ENCODE results near the gene PRG3. TPM values are rescaled to one million over a fixed set of nuclear protein-coding genes. Genes with fewer than 3 reads are reported as not detected.

PRG3 gene
- total RNA-seq, 1 donor from 2014 or later: 2.6 TPM

- Histone ChIP-seq H3K4me1 (ENCODE audit: control insufficient read depth in 3 of 3, insufficient read depth in 3 of 3, low read length in 3 of 3) (peaks cover 12 to 23% (median 22%) of the 10 kb centered on the region in 3 donors), H3K27me3 (ENCODE audit: control insufficient read depth in 3 of 3, insufficient read depth in 3 of 3, low read length in 3 of 3) (peaks cover 0 to 8% (median 3%) of the 10 kb centered on the region in 3 donors), H3K9me3 (ENCODE audit: control insufficient read depth in 3 of 3, low read length in 3 of 3) (no peaks in the 10 kb centered on the region), H3K36me3 (ENCODE audit: control insufficient read depth in 3 of 3, insufficient read depth in 3 of 3, low read length in 3 of 3) (peaks cover 0 to 4% (median 3%) of the 10 kb centered on the region in 3 donors), H3K9ac (ENCODE audit: low read depth in 1 of 3, low read length in 3 of 3) (no peak overlapping the region), H3K27ac (ENCODE audit: low read depth, low read length) (no peak overlapping the region), H3K4me3 (ENCODE audit: low read length in 3 of 3) (no peak overlapping the region)
These were observed 21.4 kb upstream of the PRG3 start for GRCh38 chr11:57402188-57403002.

GRCh38 chr11:57399972-57400578 is 19.1 kb upstream of the PRG3 start:
- Histone ChIP-seq H3K4me1 (ENCODE audit: control insufficient read depth in 3 of 3, insufficient read depth in 3 of 3, low read length in 3 of 3) (peaks cover 0 to 4% (median under 1%) of the 10 kb centered on the region in 3 donors), H3K36me3 (ENCODE audit: control insufficient read depth in 3 of 3, insufficient read depth in 3 of 3, low read length in 3 of 3) (peaks cover 0 to 2% (median 2%) of the 10 kb centered on the region in 3 donors), H3K4me3 (ENCODE audit: low read length in 3 of 3) (no peak overlapping the region), H3K9me3 (ENCODE audit: control insufficient read depth in 3 of 3, low read length in 3 of 3) (no peaks in the 10 kb centered on the region), H3K27ac (ENCODE audit: low read depth, low read length) (no peak overlapping the region), H3K9ac (ENCODE audit: low read depth in 1 of 3, low read length in 3 of 3) (no peak overlapping the region), H3K27me3 (ENCODE audit: control insufficient read depth in 3 of 3, insufficient read depth in 3 of 3, low read length in 3 of 3) (peaks cover 0 to 8% (median 3%) of the 10 kb centered on the region in 3 donors)

GRCh38 chr11:57399221-57399620 is 18.3 kb upstream of the PRG3 start:
- Histone ChIP-seq H3K27ac (ENCODE audit: low read depth, low read length) (no peak overlapping the region), H3K4me3 (ENCODE audit: low read length in 3 of 3) (no peak overlapping the region), H3K9me3 (ENCODE audit: control insufficient read depth in 3 of 3, low read length in 3 of 3) (no peaks in the 10 kb centered on the region), H3K4me1 (ENCODE audit: control insufficient read depth in 3 of 3, insufficient read depth in 3 of 3, low read length in 3 of 3) (no peaks in the 10 kb centered on the region), H3K27me3 (ENCODE audit: control insufficient read depth in 3 of 3, insufficient read depth in 3 of 3, low read length in 3 of 3) (peaks cover 0 to 8% (median 3%) of the 10 kb centered on the region in 3 donors), H3K9ac (ENCODE audit: low read depth in 1 of 3, low read length in 3 of 3) (no peak overlapping the region), H3K36me3 (ENCODE audit: control insufficient read depth in 3 of 3, insufficient read depth in 3 of 3, low read length in 3 of 3) (peaks cover 0 to 2% (median 2%) of the 10 kb centered on the region in 3 donors)

- Histone ChIP-seq H3K4me1 (ENCODE audit: control insufficient read depth in 3 of 3, insufficient read depth in 3 of 3, low read length in 3 of 3) (no peaks in the 10 kb centered on the region), H3K27me3 (ENCODE audit: control insufficient read depth in 3 of 3, insufficient read depth in 3 of 3, low read length in 3 of 3) (peaks cover 0 to 8% (median 3%) of the 10 kb centered on the region in 3 donors), H3K9me3 (ENCODE audit: control insufficient read depth in 3 of 3, low read length in 3 of 3) (no peaks in the 10 kb centered on the region), H3K36me3 (ENCODE audit: control insufficient read depth in 3 of 3, insufficient read depth in 3 of 3, low read length in 3 of 3) (peaks cover 0 to 2% (median 0%) of the 10 kb centered on the region in 3 donors), H3K9ac (ENCODE audit: low read depth in 1 of 3, low read length in 3 of 3) (no peak overlapping the region), H3K27ac (ENCODE audit: low read depth, low read length) (no peak overlapping the region), H3K4me3 (ENCODE audit: low read length in 3 of 3) (no peak overlapping the region)
These were observed 16.5 kb upstream of the PRG3 start for GRCh38 chr11:57397394-57397990.

- H3K4me3 ChIP-seq (ENCODE audit: low read length in 3 of 3): no peak overlapping the region
- H3K9me3 ChIP-seq (ENCODE audit: control insufficient read depth in 3 of 3, low read length in 3 of 3): no peaks in the 10 kb centered on the region
- H3K27ac ChIP-seq (ENCODE audit: low read depth, low read length): no peak overlapping the region
- no peak overlapping the region for H3K9ac ChIP-seq (ENCODE audit: low read depth in 1 of 3, low read length in 3 of 3)
- peaks cover 0 to 2% (median 0%) of the 10 kb centered on the region in 3 donors for H3K36me3 ChIP-seq (ENCODE audit: control insufficient read depth in 3 of 3, insufficient read depth in 3 of 3, low read length in 3 of 3)
- no peaks in the 10 kb centered on the region for H3K4me1 ChIP-seq (ENCODE audit: control insufficient read depth in 3 of 3, insufficient read depth in 3 of 3, low read length in 3 of 3)
- H3K27me3 ChIP-seq (ENCODE audit: control insufficient read depth in 3 of 3, insufficient read depth in 3 of 3, low read length in 3 of 3): peaks cover 0 to 8% (median 3%) of the 10 kb centered on the region in 3 donors
These were observed 15.8 kb upstream of the PRG3 start for GRCh38 chr11:57396744-57397143.

GRCh38 chr11:57395905-57396623 is 15.1 kb upstream of the PRG3 start:
- Histone ChIP-seq H3K27me3 (ENCODE audit: control insufficient read depth in 3 of 3, insufficient read depth in 3 of 3, low read length in 3 of 3) (peaks cover 0 to 3% (median 0%) of the 10 kb centered on the region in 3 donors), H3K4me1 (ENCODE audit: control insufficient read depth in 3 of 3, insufficient read depth in 3 of 3, low read length in 3 of 3) (no peaks in the 10 kb centered on the region), H3K27ac (ENCODE audit: low read depth, low read length) (no peak overlapping the region), H3K9ac (ENCODE audit: low read depth in 1 of 3, low read length in 3 of 3) (no peak overlapping the region), H3K4me3 (ENCODE audit: low read length in 3 of 3) (no peak overlapping the region), H3K9me3 (ENCODE audit: control insufficient read depth in 3 of 3, low read length in 3 of 3) (no peaks in the 10 kb centered on the region), H3K36me3 (ENCODE audit: control insufficient read depth in 3 of 3, insufficient read depth in 3 of 3, low read length in 3 of 3) (peaks cover 0 to 2% (median 0%) of the 10 kb centered on the region in 3 donors)

GRCh38 chr11:57394203-57394965 is 13.4 kb upstream of the PRG3 start:
- Histone ChIP-seq H3K9me3 (ENCODE audit: control insufficient read depth in 3 of 3, low read length in 3 of 3) (no peaks in the 10 kb centered on the region), H3K9ac (ENCODE audit: low read depth in 1 of 3, low read length in 3 of 3) (no peak overlapping the region), H3K36me3 (ENCODE audit: control insufficient read depth in 3 of 3, insufficient read depth in 3 of 3, low read length in 3 of 3) (peaks cover 0 to 2% (median 0%) of the 10 kb centered on the region in 3 donors), H3K4me1 (ENCODE audit: control insufficient read depth in 3 of 3, insufficient read depth in 3 of 3, low read length in 3 of 3) (no peaks in the 10 kb centered on the region), H3K4me3 (ENCODE audit: low read length in 3 of 3) (no peak overlapping the region), H3K27ac (ENCODE audit: low read depth, low read length) (no peak overlapping the region), H3K27me3 (ENCODE audit: control insufficient read depth in 3 of 3, insufficient read depth in 3 of 3, low read length in 3 of 3) (peaks cover 0 to 3% (median 0%) of the 10 kb centered on the region in 3 donors)

- H3K36me3 ChIP-seq (ENCODE audit: control insufficient read depth in 3 of 3, insufficient read depth in 3 of 3, low read length in 3 of 3): no peaks in the 10 kb centered on the region
- H3K4me1 ChIP-seq (ENCODE audit: control insufficient read depth in 3 of 3, insufficient read depth in 3 of 3, low read length in 3 of 3): peaks cover 0 to under 1% (median 0%) of the 10 kb centered on the region in 3 donors
- H3K27me3 ChIP-seq (ENCODE audit: control insufficient read depth in 3 of 3, insufficient read depth in 3 of 3, low read length in 3 of 3): no peaks in the 10 kb centered on the region
- no peaks in the 10 kb centered on the region for H3K9me3 ChIP-seq (ENCODE audit: control insufficient read depth in 3 of 3, low read length in 3 of 3)
- H3K27ac ChIP-seq (ENCODE audit: low read depth, low read length): no peak overlapping the region
- no peak overlapping the region for H3K4me3 ChIP-seq (ENCODE audit: low read length in 3 of 3)
- no peak overlapping the region for H3K9ac ChIP-seq (ENCODE audit: low read depth in 1 of 3, low read length in 3 of 3)
These were observed 11.8 kb upstream of the PRG3 start for GRCh38 chr11:57392763-57393105.

- H3K27ac ChIP-seq (ENCODE audit: low read depth, low read length): no peak overlapping the region
- peaks cover 0 to 6% (median 0%) of the 10 kb centered on the region in 3 donors for H3K4me1 ChIP-seq (ENCODE audit: control insufficient read depth in 3 of 3, insufficient read depth in 3 of 3, low read length in 3 of 3)
- H3K9ac ChIP-seq (ENCODE audit: low read depth in 1 of 3, low read length in 3 of 3): no peak overlapping the region
- no peak overlapping the region for H3K4me3 ChIP-seq (ENCODE audit: low read length in 3 of 3)
- no peaks in the 10 kb centered on the region for H3K27me3 ChIP-seq (ENCODE audit: control insufficient read depth in 3 of 3, insufficient read depth in 3 of 3, low read length in 3 of 3)
- H3K36me3 ChIP-seq (ENCODE audit: control insufficient read depth in 3 of 3, insufficient read depth in 3 of 3, low read length in 3 of 3): no peaks in the 10 kb centered on the region
- no peaks in the 10 kb centered on the region for H3K9me3 ChIP-seq (ENCODE audit: control insufficient read depth in 3 of 3, low read length in 3 of 3)
These were observed 11.3 kb upstream of the PRG3 start for GRCh38 chr11:57392066-57392762.
